Measurements from ENCODE around the gene TMEM94.

DNA sequence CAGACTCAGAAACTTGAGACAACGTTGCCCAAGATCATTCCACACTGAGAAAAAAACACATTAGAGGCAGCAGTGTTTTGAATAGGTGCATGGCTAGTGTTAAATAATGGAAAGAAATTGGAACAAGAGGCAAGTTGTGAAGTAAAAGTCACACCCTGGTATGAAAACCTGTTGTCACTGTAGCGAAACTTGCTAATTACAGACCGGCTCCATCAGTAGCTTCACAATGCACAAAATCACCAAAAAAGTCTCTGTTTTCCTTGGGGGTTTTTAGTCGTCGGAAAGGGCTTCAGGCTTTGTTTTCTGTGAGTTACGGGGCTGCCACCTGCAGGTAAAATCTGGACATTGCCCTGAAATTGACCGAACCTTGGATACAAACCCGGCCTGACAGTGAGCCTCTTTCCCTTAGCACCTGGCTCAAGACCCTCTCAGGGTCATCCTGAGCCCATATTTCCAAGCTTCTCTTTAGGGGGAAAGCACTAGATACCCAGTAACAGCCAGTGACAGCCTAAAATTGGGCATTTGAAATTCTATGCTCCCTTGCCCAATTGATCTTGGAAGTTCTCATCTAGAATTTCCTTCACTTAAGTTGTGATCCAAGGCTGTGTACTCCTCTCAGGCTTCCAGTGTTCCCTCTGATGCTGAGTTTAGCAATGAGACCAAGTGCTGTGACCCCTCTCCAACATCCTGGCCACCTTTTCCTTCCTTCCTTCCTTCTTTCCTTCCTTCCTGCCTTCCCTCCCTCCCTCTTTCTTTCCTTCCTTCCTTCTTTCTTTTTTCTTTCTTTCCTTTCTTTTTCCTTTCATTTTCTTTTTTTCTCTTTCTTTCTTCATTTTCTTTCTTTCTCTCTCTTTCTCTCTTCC is 43.7 kb upstream of the TMEM94 start:
- TF ChIP-seq, protein P1, sequence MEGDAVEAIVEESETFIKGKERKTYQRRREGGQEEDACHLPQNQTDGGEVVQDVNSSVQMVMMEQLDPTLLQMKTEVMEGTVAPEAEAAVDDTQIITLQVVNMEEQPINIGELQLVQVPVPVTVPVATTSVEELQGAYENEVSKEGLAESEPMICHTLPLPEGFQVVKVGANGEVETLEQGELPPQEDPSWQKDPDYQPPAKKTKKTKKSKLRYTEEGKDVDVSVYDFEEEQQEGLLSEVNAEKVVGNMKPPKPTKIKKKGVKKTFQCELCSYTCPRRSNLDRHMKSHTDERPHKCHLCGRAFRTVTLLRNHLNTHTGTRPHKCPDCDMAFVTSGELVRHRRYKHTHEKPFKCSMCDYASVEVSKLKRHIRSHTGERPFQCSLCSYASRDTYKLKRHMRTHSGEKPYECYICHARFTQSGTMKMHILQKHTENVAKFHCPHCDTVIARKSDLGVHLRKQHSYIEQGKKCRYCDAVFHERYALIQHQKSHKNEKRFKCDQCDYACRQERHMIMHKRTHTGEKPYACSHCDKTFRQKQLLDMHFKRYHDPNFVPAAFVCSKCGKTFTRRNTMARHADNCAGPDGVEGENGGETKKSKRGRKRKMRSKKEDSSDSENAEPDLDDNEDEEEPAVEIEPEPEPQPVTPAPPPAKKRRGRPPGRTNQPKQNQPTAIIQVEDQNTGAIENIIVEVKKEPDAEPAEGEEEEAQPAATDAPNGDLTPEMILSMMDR (IDR thresholded peaks at IDR 0.05), result peak; percentile 72 to 87 (median 75)
- TF ChIP-seq POLR2AphosphoS5 (IDR thresholded peaks at IDR 0.05), result no peak
